ENCODE data around the gene CD3E. TPM values are rescaled to one million over a fixed set of nuclear protein-coding genes. Genes with fewer than 3 reads are reported as not detected.

CD3E gene
- total and polyA plus RNA-seq, 2 donors (not counting 3 experiments of a cell fraction or from before 2014, with no cell fraction given), result not detected

- BruUV-seq (replicated peaks), result no TSS peak
- DNase-seq (ENCODE audit: low read depth, low spot score) (no peak), FAIRE-seq (no peak)
- Histone ChIP-seq H3K9me3 (replicated peaks; ENCODE audit: control insufficient read depth, insufficient read depth, low read length) (no peaks in the 10 kb centered on the region), H3K36me3 (ENCODE audit: control insufficient read depth in 2 of 2, extremely low read depth in 1 of 2, insufficient read depth in 2 of 2, low read length in 2 of 2) (no peaks in the 10 kb centered on the region), H3K9ac (replicated peaks; ENCODE audit: extremely low read depth, insufficient read depth, low read length) (no peak overlapping the region), H3K4me2 (ENCODE audit: insufficient read depth, low read length) (no peak overlapping the region), H3K4me1 (ENCODE audit: control insufficient read depth, extremely low read depth, insufficient read depth, low read length) (no peaks in the 10 kb centered on the region), H2AFZ (ENCODE audit: low read depth, low read length) (no peak overlapping the region), H3K9me1 (replicated peaks; ENCODE audit: control insufficient read depth, extremely low read depth, insufficient read depth, low read length) (no peaks in the 10 kb centered on the region), H3K79me2 (ENCODE audit: control insufficient read depth, insufficient read depth, low read length) (no peaks in the 10 kb centered on the region), H3K27me3 (ENCODE audit: control insufficient read depth in 2 of 2, insufficient read depth in 2 of 2, low read length in 2 of 2) (peaks cover 3 to 12% of the 10 kb centered on the region in 2 experiments), H4K20me1 (replicated peaks; ENCODE audit: control insufficient read depth, extremely low read depth, insufficient read depth, low read length) (no peaks in the 10 kb centered on the region), H3K4me3 (replicated peaks in 1 of 3; ENCODE audit: insufficient read depth in 1 of 3, low read depth in 1 of 3, low read length in 3 of 3) (no peak overlapping the region), H3K27ac (ENCODE audit: insufficient read depth, low read depth, low read length) (no peak overlapping the region)
- TF ChIP-seq MYC (IDR thresholded peaks at IDR 0.05; ENCODE audit: low read depth, low read length), result no peak
- no peak for TF ChIP-seq GATA2 (IDR thresholded peaks at IDR 0.05; ENCODE audit: insufficient read depth, insufficient read length, low read depth, low read length)
- TF ChIP-seq JUN (IDR thresholded peaks at IDR 0.05; ENCODE audit: borderline replicate concordance, insufficient read depth, insufficient read length, low read depth), result no peak
- no peak for TF ChIP-seq POLR2A (IDR thresholded peaks at IDR 0.05; ENCODE audit: low read depth, low read length)
- TF ChIP-seq POLR2AphosphoS5 (IDR thresholded peaks at IDR 0.05; ENCODE audit: insufficient read depth, low read depth, low read length), result no peak
- ChIA-PET CTCF (interaction anchor here (1.6 to 1.9 kb wide), 3 partner anchors 43 to 167 kb away, joined by 4 to 6 read pairs (median 6); no protein-coding TSS in a partner anchor), POLR2A (no interaction called here)
- intact Hi-C loops (cut with micrococcal nuclease), result no loop called here
- dilution Hi-C loops (cut with MboI; ENCODE audit: extremely low pct_ligation_motif_present, low sequenced_read_pairs), result no loop called here
Measured at GRCh38 chr11:118338637-118339061, 34.1 kb downstream of the CD3E start.

- Histone ChIP-seq H3K9me3 (replicated peaks; ENCODE audit: control insufficient read depth, insufficient read depth, low read length) (no peaks in the 10 kb centered on the region), H3K9ac (replicated peaks; ENCODE audit: extremely low read depth, insufficient read depth, low read length) (no peak overlapping the region), H2AFZ (ENCODE audit: low read depth, low read length) (no peak overlapping the region), H3K4me1 (ENCODE audit: control insufficient read depth, extremely low read depth, insufficient read depth, low read length) (no peaks in the 10 kb centered on the region), H3K27ac (ENCODE audit: insufficient read depth, low read depth, low read length) (no peak overlapping the region), H3K4me2 (ENCODE audit: insufficient read depth, low read length) (no peak overlapping the region), H4K20me1 (replicated peaks; ENCODE audit: control insufficient read depth, extremely low read depth, insufficient read depth, low read length) (no peaks in the 10 kb centered on the region), H3K79me2 (ENCODE audit: control insufficient read depth, insufficient read depth, low read length) (no peaks in the 10 kb centered on the region), H3K9me1 (replicated peaks; ENCODE audit: control insufficient read depth, extremely low read depth, insufficient read depth, low read length) (no peaks in the 10 kb centered on the region), H3K4me3 (replicated peaks in 1 of 3; ENCODE audit: insufficient read depth in 1 of 3, low read depth in 1 of 3, low read length in 3 of 3) (no peak overlapping the region), H3K27me3 (ENCODE audit: control insufficient read depth in 2 of 2, insufficient read depth in 2 of 2, low read length in 2 of 2) (peaks cover 3 to 12% of the 10 kb centered on the region in 2 experiments), H3K36me3 (ENCODE audit: control insufficient read depth in 2 of 2, extremely low read depth in 1 of 2, insufficient read depth in 2 of 2, low read length in 2 of 2) (no peaks in the 10 kb centered on the region)
- TF ChIP-seq EZH2 (IDR thresholded peaks at IDR 0.05; ENCODE audit: borderline replicate concordance, low read depth, low read length, severe bottlenecking), result no peak
- TF ChIP-seq POLR2AphosphoS5 (IDR thresholded peaks at IDR 0.05; ENCODE audit: insufficient read depth, low read depth, low read length), result no peak
- no peak for TF ChIP-seq JUN (IDR thresholded peaks at IDR 0.05; ENCODE audit: borderline replicate concordance, insufficient read depth, insufficient read length, low read depth)
- TF ChIP-seq FOS (IDR thresholded peaks at IDR 0.05; ENCODE audit: borderline replicate concordance, insufficient read depth, low read length), result no peak
- TF ChIP-seq MAX (IDR thresholded peaks at IDR 0.05; ENCODE audit: insufficient read depth, insufficient read length), result no peak
- no peak for TF ChIP-seq CTCF (IDR thresholded peaks at IDR 0.05; ENCODE audit: extremely low read depth in 1 of 2, insufficient read depth in 1 of 2, low read depth in 1 of 2, low read length in 2 of 2)
- TF ChIP-seq POLR2A (IDR thresholded peaks at IDR 0.05; ENCODE audit: low read depth, low read length), result no peak
- no peak for TF ChIP-seq GATA2 (IDR thresholded peaks at IDR 0.05; ENCODE audit: insufficient read depth, insufficient read length, low read depth, low read length)
- TF ChIP-seq MYC (IDR thresholded peaks at IDR 0.05; ENCODE audit: low read depth, low read length), result no peak
- no peak for FAIRE-seq
- DNase-seq (ENCODE audit: low read depth, low spot score), result no peak
- dilution Hi-C loops (cut with MboI; ENCODE audit: extremely low pct_ligation_motif_present, low sequenced_read_pairs) (no loop called here), intact Hi-C loops (cut with micrococcal nuclease) (no loop called here)
- CTCF ChIA-PET, result interaction anchor here (1.6 to 1.9 kb wide), 3 partner anchors 44 to 167 kb away, joined by 4 to 6 read pairs (median 6); no protein-coding TSS in a partner anchor
- POLR2A ChIA-PET, result no interaction called here
- BruUV-seq (replicated peaks), result no TSS peak
Measured at GRCh38 chr11:118339281-118339961, 34.9 kb downstream of the CD3E start.
